Heart right ventricle (tissue), 16 donors: Measurements from ENCODE around the gene USP6NL. TPM values are rescaled to one million over a fixed set of nuclear protein-coding genes. Genes with fewer than 3 reads are reported as not detected.

ENCODE experiments used
- ATAC-seq, 8 donors: fragments of 200-7000 bp; cut with Tn5 transposase; one replicate each; pipeline ENCODE4 v1.9.1; 2020; ENCODE audit warnings: mild to moderate bottlenecking in 8 of 8, moderate library complexity in 8 of 8, moderate number of reproducible peaks in 1 of 8
- DNase-seq, 2 donors: peaks; one replicate each; pipeline ENCODE4 v3.0.0-alpha.2; 2020
- H3K27ac ChIP-seq, 10 donors: fragments of 200-600 bp; sonication (generic) in 2 of 10; one replicate each; pipeline versions ENCODE4 v1.5.0 to v1.8.0; 2020 to 2022; ENCODE audit warnings: mild to moderate bottlenecking in 3 of 10
- H3K27me3 ChIP-seq, 7 donors: fragments of 200-600 bp; one replicate each; pipeline ENCODE4 v1.8.0; 2021 to 2022; ENCODE audit warnings: mild to moderate bottlenecking in 2 of 7
- H3K36me3 ChIP-seq, 9 donors: fragments of 200-600 bp; sonication (generic) in 1 of 9; one replicate each; pipeline versions ENCODE4 v1.5.0 to v1.8.0; 2020 to 2022; ENCODE audit warnings: mild to moderate bottlenecking in 2 of 9
- H3K4me1 ChIP-seq, 9 donors: fragments of 200-600 bp; sonication (generic) in 1 of 9; one replicate each; pipeline versions ENCODE4 v1.5.0 to v1.8.0; 2020 to 2022; ENCODE audit warnings: mild to moderate bottlenecking in 4 of 9
- H3K4me3 ChIP-seq, 10 donors: fragments of 200-600 bp; sonication (generic) in 2 of 10; one replicate each; pipeline versions ENCODE4 v1.5.0 to v1.8.0; 2020 to 2022; ENCODE audit warnings: mild to moderate bottlenecking in 7 of 10, moderate library complexity in 2 of 10
- H3K9me3 ChIP-seq, 11 donors: fragments of 200-600 bp in 10 of 11; sonication (generic) in 2 of 11; one replicate each; pipeline versions ENCODE4 v1.5.0 to v1.8.0; 2013 to 2022; ENCODE audit warnings: mild to moderate bottlenecking in 2 of 11, control low read depth in 1 of 11, moderate library complexity in 1 of 11
- WGBS, 2 donors: extraction: QIAGEN DNeasy Blood & Tissue Kit; methylation state at CpG; one replicate each; pipeline ENCODE4 v1.1.7; 2013; ENCODE audit warnings: inconsistent platforms in 1 of 2; 5-methylcytosine and 5-hydroxymethylcytosine counted together
- intact Hi-C, 10 donors: fragments of 100-400 bp; cut with DNase I; formaldehyde crosslinking; loops; one replicate each; pipeline versions ENCODE4 v1.11.1 to v1.14.2; 2022
- polyA plus RNA-seq, 2 donors: library from polyadenylated mRNA; stranded (reverse); fragments of 200-250 nt; gene quantifications; one replicate each; pipeline ENCODE4 v1.2.3, GENCODE V29; 2013
- total RNA-seq, 10 donors: library from RNA; stranded (reverse); fragmentation: NEBNext Ultra II Directional in 3 of 10; extraction: Animal tissue kit (Norgen Biotek cat#: 25700) in 3 of 10; gene quantifications; one replicate each; pipeline versions ENCODE4 v1.2.1 to v1.2.4, GENCODE V29; 2021 to 2023
- TF ChIP-seq, protein P1 (sequence below), 9 donors: fragments of 200-600 bp; sonication (generic) in 2 of 9; IDR thresholded peaks; one replicate each; pipeline versions ENCODE4 v1.5.0 to v1.8.0; 2021 to 2022; ENCODE audit warnings: antibody characterized with exemption in 9 of 9, mild to moderate bottlenecking in 5 of 9, moderate library complexity in 1 of 9
- donor health status: Arrhythmogenic right ventricular cardiomyopathy.
- donor health status: ischemic (EF 13 %, LVEDD 7.1; RV severe dilation, severe dysfunction).
- donor health status: healthy with polysubstance abuse.
- donor health status: DM: no; HTN: yes; CAD: no.
- donor health status: DM: no; HTN: no; CAD: no.
- donor health status: ischemic (EF 25% LVEDD 6.9; RV normal size, moderate dysfunction).
- donor health status: ischemic (EF 25% LVEDD 5.7; RV mildly dilated, moderate dysfunction).
- donor health status: healthy.
- donor health status: DM: yes; HTN: yes; CAD: no.
- donor health status: Ischemic cardiomyopathy.
- donor health status: ischemic (EF 35%, LVEDD 5.7; RV mildly dilated, moderate dysfunction).
- donor health status: nonischemic (EF 11% LVEDD 7.7; RV severe dilation, severe dysfunction).
- donor health status: DM: yes; HTN: yes; CAD: no.
- donor health status: PGD.
- donor health status: ischemic (EF 29% LVEDD 5.4; RV normal size, mild dysfunction).
- donor health status: nonischemic (EF 23%, LVEDD 6.1; RV moderate dilation, normal function).

The USP6NL gene
- total and polyA plus RNA-seq, 12 donors, result 1.8 to 11.1 (median 8.2) TPM

DNA sequence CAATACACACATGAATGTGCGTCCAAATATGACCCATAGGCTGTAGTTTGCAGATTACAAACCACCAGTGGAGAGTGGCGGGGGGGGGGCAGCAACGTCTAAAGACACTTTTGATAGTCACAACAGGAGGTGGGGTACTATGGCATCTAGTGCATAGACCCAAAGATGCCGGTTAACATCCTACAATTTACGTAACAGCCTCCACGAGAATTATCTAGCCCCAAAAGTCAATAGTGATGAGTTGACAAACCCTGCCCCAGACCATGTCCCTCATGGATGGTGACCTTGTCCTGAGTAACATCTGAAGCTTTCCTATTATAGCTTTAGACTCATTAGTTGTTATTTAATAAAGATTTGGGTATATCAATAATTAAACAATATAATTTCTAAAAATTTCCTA lies 31.6 kb downstream of the USP6NL start:
- no peaks in the 10 kb centered on the region for H3K36me3 ChIP-seq
- H3K4me1 ChIP-seq, result peaks cover 0 to 1% (median 0%) of the 10 kb centered on the region in 9 donors
- H3K9me3 ChIP-seq, result peaks cover 0 to 10% (median 0%) of the 10 kb centered on the region in 11 donors
- no peak overlapping the region for H3K4me3 ChIP-seq
- intact Hi-C loops, result loop anchor here in 1 of 10 donors (10.0 kb wide), 1 partner anchor 65 kb away; no protein-coding TSS in a partner anchor
- WGBS, 2 donors, result 83 to 88% methylated on average over 6 of the region's 6 CpGs
- ATAC-seq (no peak), DNase-seq (no peak)
- no peak overlapping the region for H3K27ac ChIP-seq
- TF ChIP-seq, protein P1, sequence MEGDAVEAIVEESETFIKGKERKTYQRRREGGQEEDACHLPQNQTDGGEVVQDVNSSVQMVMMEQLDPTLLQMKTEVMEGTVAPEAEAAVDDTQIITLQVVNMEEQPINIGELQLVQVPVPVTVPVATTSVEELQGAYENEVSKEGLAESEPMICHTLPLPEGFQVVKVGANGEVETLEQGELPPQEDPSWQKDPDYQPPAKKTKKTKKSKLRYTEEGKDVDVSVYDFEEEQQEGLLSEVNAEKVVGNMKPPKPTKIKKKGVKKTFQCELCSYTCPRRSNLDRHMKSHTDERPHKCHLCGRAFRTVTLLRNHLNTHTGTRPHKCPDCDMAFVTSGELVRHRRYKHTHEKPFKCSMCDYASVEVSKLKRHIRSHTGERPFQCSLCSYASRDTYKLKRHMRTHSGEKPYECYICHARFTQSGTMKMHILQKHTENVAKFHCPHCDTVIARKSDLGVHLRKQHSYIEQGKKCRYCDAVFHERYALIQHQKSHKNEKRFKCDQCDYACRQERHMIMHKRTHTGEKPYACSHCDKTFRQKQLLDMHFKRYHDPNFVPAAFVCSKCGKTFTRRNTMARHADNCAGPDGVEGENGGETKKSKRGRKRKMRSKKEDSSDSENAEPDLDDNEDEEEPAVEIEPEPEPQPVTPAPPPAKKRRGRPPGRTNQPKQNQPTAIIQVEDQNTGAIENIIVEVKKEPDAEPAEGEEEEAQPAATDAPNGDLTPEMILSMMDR (IDR thresholded peaks at IDR 0.05), result no peak
- H3K27me3 ChIP-seq, result no peaks in the 10 kb centered on the region

DNA sequence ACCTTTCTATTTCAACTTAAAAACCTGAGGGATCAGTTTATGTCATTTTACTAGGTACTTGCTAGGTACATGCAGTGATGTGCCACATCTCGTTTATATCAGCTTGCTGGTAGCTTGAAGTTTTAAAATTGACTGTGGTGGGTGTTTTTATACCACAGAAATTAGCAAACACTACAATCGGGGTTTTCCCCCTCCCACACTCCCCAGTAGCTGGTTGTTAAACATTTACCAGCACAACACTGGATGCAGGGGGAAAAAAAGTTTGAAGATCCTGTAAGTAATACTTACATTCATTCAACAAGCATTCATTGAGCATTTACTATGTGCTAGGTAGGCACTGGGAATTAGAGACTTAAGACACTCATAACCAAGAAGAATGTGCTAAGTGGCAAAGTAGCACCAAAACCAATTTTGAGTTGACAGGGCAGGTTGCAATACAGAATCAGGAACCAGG lies 32.6 kb downstream of the USP6NL start:
- ATAC-seq (no peak), DNase-seq (no peak)
- no peak overlapping the region for H3K4me3 ChIP-seq
- intact Hi-C loops, result loop anchor here in 1 of 10 donors (10.0 kb wide), 1 partner anchor 64 kb away; no protein-coding TSS in a partner anchor
- H3K36me3 ChIP-seq, result no peaks in the 10 kb centered on the region
- no peaks in the 10 kb centered on the region for H3K27me3 ChIP-seq
- WGBS, 2 donors, result 86 to 87% methylated on average over 2 of the region's 2 CpGs
- H3K27ac ChIP-seq, result no peak overlapping the region
- TF ChIP-seq, protein P1 (IDR thresholded peaks at IDR 0.05), result no peak
- H3K9me3 ChIP-seq, result peaks cover 0 to 8% (median 0%) of the 10 kb centered on the region in 11 donors
- peaks cover 0 to 12% (median 0%) of the 10 kb centered on the region in 9 donors for H3K4me1 ChIP-seq

DNA sequence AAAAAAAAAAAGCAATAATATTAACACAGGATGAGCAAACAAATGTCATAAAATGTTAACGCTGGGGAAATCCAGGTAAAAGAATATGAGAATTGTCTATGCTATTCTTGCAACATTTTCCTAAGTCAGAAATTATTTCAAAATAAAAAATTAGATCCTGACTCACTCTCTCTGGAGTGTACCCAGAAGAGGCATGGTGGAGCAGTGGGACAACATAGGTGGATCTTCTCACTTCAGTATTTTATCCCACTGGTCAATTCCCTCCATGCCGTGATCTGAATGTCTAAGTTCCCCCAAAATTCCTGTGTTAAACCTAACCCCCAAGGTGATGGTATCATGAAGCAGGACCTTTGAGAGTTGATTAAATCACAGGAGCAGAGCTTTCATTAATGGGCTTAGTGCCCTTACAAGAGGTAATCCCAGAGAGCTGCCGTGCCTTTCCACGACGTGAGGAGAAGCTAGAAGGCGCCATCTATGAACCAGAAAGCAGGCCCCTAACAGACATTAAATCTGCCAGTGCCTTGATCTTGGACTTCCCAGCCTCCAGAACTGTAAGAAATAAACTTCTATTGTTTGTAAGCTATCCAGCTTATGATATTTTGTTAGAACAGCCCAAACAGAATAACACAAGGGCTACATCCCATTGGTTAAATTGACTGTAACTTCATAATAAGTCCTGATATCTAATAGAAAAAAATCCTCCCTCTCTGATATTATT lies 35.2 kb downstream of the USP6NL start:
- ATAC-seq (no peak), DNase-seq (no peak)
- H3K36me3 ChIP-seq, result no peaks in the 10 kb centered on the region
- H3K27me3 ChIP-seq, result no peaks in the 10 kb centered on the region
- WGBS, 2 donors, result 99% methylated on average over 6 of the region's 6 CpGs
- peaks cover 0 to 8% (median 0%) of the 10 kb centered on the region in 11 donors for H3K9me3 ChIP-seq
- peaks cover 0 to 22% (median 6%) of the 10 kb centered on the region in 9 donors for H3K4me1 ChIP-seq
- no peak overlapping the region for H3K4me3 ChIP-seq
- no peak overlapping the region for H3K27ac ChIP-seq
- TF ChIP-seq, protein P1 (IDR thresholded peaks at IDR 0.05), result no peak
- intact Hi-C loops, result loop anchor here in 1 of 10 donors (10.0 kb wide), 1 partner anchor 61 kb away; no protein-coding TSS in a partner anchor

DNA sequence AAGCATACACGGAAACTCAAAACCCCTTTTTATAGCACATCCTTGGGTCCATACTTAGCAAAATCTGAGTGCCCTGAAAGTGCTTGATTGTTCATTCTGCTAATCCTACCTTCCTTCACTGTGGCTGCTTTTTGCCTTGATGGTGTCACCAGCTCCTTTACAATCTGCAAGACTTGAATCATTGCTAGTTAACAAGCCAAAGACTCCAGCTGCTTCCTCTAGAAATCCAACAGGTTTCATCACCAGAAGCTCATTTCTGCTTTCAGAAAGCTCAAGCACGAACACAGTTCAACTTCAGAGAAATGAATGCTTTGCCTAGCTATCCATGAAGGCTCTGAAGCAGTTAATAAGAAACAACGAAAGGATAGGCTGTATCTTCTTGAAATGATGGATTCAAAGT lies 38.0 kb downstream of the USP6NL start:
- Histone ChIP-seq H3K36me3 (no peaks in the 10 kb centered on the region), H3K4me3 (no peak overlapping the region), H3K27me3 (no peaks in the 10 kb centered on the region), H3K4me1 (peaks cover 0 to 22% (median 6%) of the 10 kb centered on the region in 9 donors), H3K9me3 (peaks cover 0 to 12% (median 0%) of the 10 kb centered on the region in 11 donors), H3K27ac (no peak overlapping the region)
- ATAC-seq (peak in 2 of 8 donors; percentile 20 to 39), DNase-seq (no peak)
- 51 to 56% methylated on average over 3 of the region's 3 CpGs for WGBS, 2 donors
- TF ChIP-seq, protein P1 (IDR thresholded peaks at IDR 0.05), result no peak
- intact Hi-C loops, result loop anchor here in 1 of 10 donors (10.0 kb wide), 1 partner anchor 59 kb away; no protein-coding TSS in a partner anchor
